ENCODE results near the gene TAF11. TPM values are rescaled to one million over a fixed set of nuclear protein-coding genes. Genes with fewer than 3 reads are reported as not detected.
A peak's percentile ranks its signal among the peaks of the same experiment; 100 is the strongest.

The TAF11 gene
- total RNA-seq, 1 donor from 2014 or later: 27.1 TPM

GRCh38 chr6:34922177-34922663 lies 34.4 kb upstream of the TAF11 start:
- Histone ChIP-seq H3K36me3 (ENCODE audit: control insufficient read depth in 3 of 3, insufficient read depth in 3 of 3, low read length in 3 of 3) (no peaks in the 10 kb centered on the region), H3K4me3 (ENCODE audit: low read length in 3 of 3) (no peak overlapping the region), H3K9me3 (ENCODE audit: control insufficient read depth in 3 of 3, low read length in 3 of 3) (no peaks in the 10 kb centered on the region), H3K9ac (ENCODE audit: low read depth in 1 of 3, low read length in 3 of 3) (no peak overlapping the region), H3K27me3 (ENCODE audit: control insufficient read depth in 3 of 3, insufficient read depth in 3 of 3, low read length in 3 of 3) (no peaks in the 10 kb centered on the region), H3K4me1 (ENCODE audit: control insufficient read depth in 3 of 3, insufficient read depth in 3 of 3, low read length in 3 of 3) (peaks cover 14 to 16% (median 15%) of the 10 kb centered on the region in 3 donors), H3K27ac (ENCODE audit: low read depth, low read length) (no peak overlapping the region)

GRCh38 chr6:34920097-34920496 lies 32.3 kb upstream of the TAF11 start:
- Histone ChIP-seq H3K9me3 (ENCODE audit: control insufficient read depth in 3 of 3, low read length in 3 of 3) (no peaks in the 10 kb centered on the region), H3K27me3 (ENCODE audit: control insufficient read depth in 3 of 3, insufficient read depth in 3 of 3, low read length in 3 of 3) (no peaks in the 10 kb centered on the region), H3K36me3 (ENCODE audit: control insufficient read depth in 3 of 3, insufficient read depth in 3 of 3, low read length in 3 of 3) (no peaks in the 10 kb centered on the region), H3K4me1 (ENCODE audit: control insufficient read depth in 3 of 3, insufficient read depth in 3 of 3, low read length in 3 of 3) (peaks cover 14 to 21% (median 19%) of the 10 kb centered on the region in 3 donors), H3K9ac (ENCODE audit: low read depth in 1 of 3, low read length in 3 of 3) (no peak overlapping the region), H3K27ac (ENCODE audit: low read depth, low read length) (no peak overlapping the region), H3K4me3 (ENCODE audit: low read length in 3 of 3) (no peak overlapping the region)

GRCh38 chr6:34919651-34920050 lies 31.8 kb upstream of the TAF11 start:
- no peak overlapping the region for H3K27ac ChIP-seq (ENCODE audit: low read depth, low read length)
- no peaks in the 10 kb centered on the region for H3K27me3 ChIP-seq (ENCODE audit: control insufficient read depth in 3 of 3, insufficient read depth in 3 of 3, low read length in 3 of 3)
- H3K4me1 ChIP-seq (ENCODE audit: control insufficient read depth in 3 of 3, insufficient read depth in 3 of 3, low read length in 3 of 3): peaks cover 14 to 21% (median 19%) of the 10 kb centered on the region in 3 donors
- no peak overlapping the region for H3K4me3 ChIP-seq (ENCODE audit: low read length in 3 of 3)
- no peaks in the 10 kb centered on the region for H3K36me3 ChIP-seq (ENCODE audit: control insufficient read depth in 3 of 3, insufficient read depth in 3 of 3, low read length in 3 of 3)
- no peaks in the 10 kb centered on the region for H3K9me3 ChIP-seq (ENCODE audit: control insufficient read depth in 3 of 3, low read length in 3 of 3)
- no peak overlapping the region for H3K9ac ChIP-seq (ENCODE audit: low read depth in 1 of 3, low read length in 3 of 3)

- no peaks in the 10 kb centered on the region for H3K36me3 ChIP-seq (ENCODE audit: control insufficient read depth in 3 of 3, insufficient read depth in 3 of 3, low read length in 3 of 3)
- no peaks in the 10 kb centered on the region for H3K9me3 ChIP-seq (ENCODE audit: control insufficient read depth in 3 of 3, low read length in 3 of 3)
- no peak overlapping the region for H3K4me3 ChIP-seq (ENCODE audit: low read length in 3 of 3)
- peaks cover 14 to 21% (median 19%) of the 10 kb centered on the region in 3 donors for H3K4me1 ChIP-seq (ENCODE audit: control insufficient read depth in 3 of 3, insufficient read depth in 3 of 3, low read length in 3 of 3)
- no peak overlapping the region for H3K9ac ChIP-seq (ENCODE audit: low read depth in 1 of 3, low read length in 3 of 3)
- no peak overlapping the region for H3K27ac ChIP-seq (ENCODE audit: low read depth, low read length)
- no peaks in the 10 kb centered on the region for H3K27me3 ChIP-seq (ENCODE audit: control insufficient read depth in 3 of 3, insufficient read depth in 3 of 3, low read length in 3 of 3)
These were observed 29.9 kb upstream of the TAF11 start for GRCh38 chr6:34917626-34918285.

GRCh38 chr6:34916348-34916967 lies 28.6 kb upstream of the TAF11 start:
- Histone ChIP-seq H3K27me3 (ENCODE audit: control insufficient read depth in 3 of 3, insufficient read depth in 3 of 3, low read length in 3 of 3) (no peaks in the 10 kb centered on the region), H3K4me3 (ENCODE audit: low read length in 3 of 3) (no peak overlapping the region), H3K9ac (ENCODE audit: low read depth in 1 of 3, low read length in 3 of 3) (no peak overlapping the region), H3K4me1 (ENCODE audit: control insufficient read depth in 3 of 3, insufficient read depth in 3 of 3, low read length in 3 of 3) (peaks cover 14 to 21% (median 19%) of the 10 kb centered on the region in 3 donors), H3K9me3 (ENCODE audit: control insufficient read depth in 3 of 3, low read length in 3 of 3) (no peaks in the 10 kb centered on the region), H3K36me3 (ENCODE audit: control insufficient read depth in 3 of 3, insufficient read depth in 3 of 3, low read length in 3 of 3) (no peaks in the 10 kb centered on the region), H3K27ac (ENCODE audit: low read depth, low read length) (peak overlapping the region; percentile 39)

- no peak overlapping the region for H3K27ac ChIP-seq (ENCODE audit: low read depth, low read length)
- no peaks in the 10 kb centered on the region for H3K27me3 ChIP-seq (ENCODE audit: control insufficient read depth in 3 of 3, insufficient read depth in 3 of 3, low read length in 3 of 3)
- no peaks in the 10 kb centered on the region for H3K36me3 ChIP-seq (ENCODE audit: control insufficient read depth in 3 of 3, insufficient read depth in 3 of 3, low read length in 3 of 3)
- no peak overlapping the region for H3K9ac ChIP-seq (ENCODE audit: low read depth in 1 of 3, low read length in 3 of 3)
- H3K4me3 ChIP-seq (ENCODE audit: low read length in 3 of 3): no peak overlapping the region
- H3K9me3 ChIP-seq (ENCODE audit: control insufficient read depth in 3 of 3, low read length in 3 of 3): no peaks in the 10 kb centered on the region
- H3K4me1 ChIP-seq (ENCODE audit: control insufficient read depth in 3 of 3, insufficient read depth in 3 of 3, low read length in 3 of 3): peaks cover 10 to 16% (median 15%) of the 10 kb centered on the region in 3 donors
These were observed 26.5 kb upstream of the TAF11 start for GRCh38 chr6:34914358-34914757.

- Histone ChIP-seq H3K27ac (ENCODE audit: low read depth, low read length) (no peak overlapping the region), H3K36me3 (ENCODE audit: control insufficient read depth in 3 of 3, insufficient read depth in 3 of 3, low read length in 3 of 3) (no peaks in the 10 kb centered on the region), H3K4me1 (ENCODE audit: control insufficient read depth in 3 of 3, insufficient read depth in 3 of 3, low read length in 3 of 3) (peaks cover 5 to 13% (median 10%) of the 10 kb centered on the region in 3 donors), H3K27me3 (ENCODE audit: control insufficient read depth in 3 of 3, insufficient read depth in 3 of 3, low read length in 3 of 3) (no peaks in the 10 kb centered on the region), H3K4me3 (ENCODE audit: low read length in 3 of 3) (no peak overlapping the region), H3K9me3 (ENCODE audit: control insufficient read depth in 3 of 3, low read length in 3 of 3) (no peaks in the 10 kb centered on the region), H3K9ac (ENCODE audit: low read depth in 1 of 3, low read length in 3 of 3) (no peak overlapping the region)
These were observed 25.0 kb upstream of the TAF11 start for GRCh38 chr6:34912715-34913464.

- Histone ChIP-seq H3K9me3 (ENCODE audit: control insufficient read depth in 3 of 3, low read length in 3 of 3) (no peaks in the 10 kb centered on the region), H3K9ac (ENCODE audit: low read depth in 1 of 3, low read length in 3 of 3) (no peak overlapping the region), H3K27me3 (ENCODE audit: control insufficient read depth in 3 of 3, insufficient read depth in 3 of 3, low read length in 3 of 3) (no peaks in the 10 kb centered on the region), H3K4me3 (ENCODE audit: low read length in 3 of 3) (no peak overlapping the region), H3K4me1 (ENCODE audit: control insufficient read depth in 3 of 3, insufficient read depth in 3 of 3, low read length in 3 of 3) (peaks cover 0 to 3% (median 0%) of the 10 kb centered on the region in 3 donors), H3K36me3 (ENCODE audit: control insufficient read depth in 3 of 3, insufficient read depth in 3 of 3, low read length in 3 of 3) (no peaks in the 10 kb centered on the region), H3K27ac (ENCODE audit: low read depth, low read length) (no peak overlapping the region)
These were observed 24.0 kb upstream of the TAF11 start for GRCh38 chr6:34911822-34912221.

GRCh38 chr6:34909320-34909883 lies 21.6 kb upstream of the TAF11 start:
- no peaks in the 10 kb centered on the region for H3K27me3 ChIP-seq (ENCODE audit: control insufficient read depth in 3 of 3, insufficient read depth in 3 of 3, low read length in 3 of 3)
- no peak overlapping the region for H3K4me3 ChIP-seq (ENCODE audit: low read length in 3 of 3)
- no peak overlapping the region for H3K9ac ChIP-seq (ENCODE audit: low read depth in 1 of 3, low read length in 3 of 3)
- no peaks in the 10 kb centered on the region for H3K4me1 ChIP-seq (ENCODE audit: control insufficient read depth in 3 of 3, insufficient read depth in 3 of 3, low read length in 3 of 3)
- H3K9me3 ChIP-seq (ENCODE audit: control insufficient read depth in 3 of 3, low read length in 3 of 3): no peaks in the 10 kb centered on the region
- H3K27ac ChIP-seq (ENCODE audit: low read depth, low read length): no peak overlapping the region
- H3K36me3 ChIP-seq (ENCODE audit: control insufficient read depth in 3 of 3, insufficient read depth in 3 of 3, low read length in 3 of 3): no peaks in the 10 kb centered on the region

Measured in skeletal muscle tissue (tissue), 4 donors.